Activated CD8-positive, alpha-beta memory T cell treated with anti-CD3 and anti-CD28 coated beads, Interleukin-2, amount 50 U/mL, for 1 hour (primary cell): ENCODE measurements around the gene LYZL6.

Experiments used
- DNase-seq: peaks from one replicate; pipeline ENCODE4 v3.0.0-alpha.2; 2020; ENCODE audit errors: extremely low read depth

LYZL6 gene, protein sequence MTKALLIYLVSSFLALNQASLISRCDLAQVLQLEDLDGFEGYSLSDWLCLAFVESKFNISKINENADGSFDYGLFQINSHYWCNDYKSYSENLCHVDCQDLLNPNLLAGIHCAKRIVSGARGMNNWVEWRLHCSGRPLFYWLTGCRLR

DNA sequence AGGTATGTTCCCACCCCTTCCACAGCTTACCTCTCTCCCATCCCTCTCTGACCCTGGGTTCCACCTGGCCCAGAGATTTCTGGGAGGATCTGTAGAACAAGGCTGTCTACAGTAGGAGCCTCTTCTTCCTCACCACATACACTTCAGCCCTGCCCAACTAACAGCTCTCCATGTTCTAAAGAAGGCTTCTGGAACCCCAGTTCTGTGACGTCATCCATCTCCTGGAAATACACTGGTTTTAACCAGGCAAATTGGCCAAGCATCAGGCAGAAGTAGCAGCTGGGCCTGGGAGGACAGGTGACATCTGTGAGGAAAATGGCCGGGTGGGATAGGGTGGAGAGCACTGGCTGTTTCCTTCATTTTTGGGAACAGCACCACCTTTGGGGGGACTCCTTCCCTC is at the start of gene LYZL6:
LYZL6 (minus strand) TSS at position 177 of the 400 bp plus-strand sequence. CDS start 4,357 bp downstream, outside the sequence.
- no peak for DNase-seq

GRCh38 chr17:35991075-35991474 is 47.6 kb upstream of the LYZL6 start:
- no peak for DNase-seq

DNA sequence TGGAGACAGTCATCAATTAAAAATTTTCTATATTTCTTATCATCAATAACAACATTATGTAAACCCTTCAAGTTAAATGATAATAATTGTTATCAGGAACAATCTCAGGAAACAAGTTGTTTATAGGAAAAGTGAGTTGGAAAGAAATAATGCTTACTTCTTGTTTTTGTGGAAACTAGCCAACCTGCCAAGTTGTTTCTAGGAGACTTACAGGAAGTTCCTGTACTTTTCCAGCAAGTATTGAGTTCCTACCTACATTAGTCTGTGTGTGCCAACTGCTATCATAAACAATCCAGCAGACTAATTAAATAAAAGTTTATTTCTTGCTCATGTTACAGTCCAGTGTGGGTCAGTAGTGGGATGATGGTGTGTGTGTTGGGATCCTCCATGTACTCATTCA is 44.7 kb upstream of the LYZL6 start:
- no peak for DNase-seq

GRCh38 chr17:35986643-35987042 is 43.1 kb upstream of the LYZL6 start, which contains the start of gene CCL14:
Gene CCL14, minus strand, starts transcription at chr17:35986729. Its CDS starts 80 bp downstream, at chr17:35986649.
- DNase-seq = no peak

DNA sequence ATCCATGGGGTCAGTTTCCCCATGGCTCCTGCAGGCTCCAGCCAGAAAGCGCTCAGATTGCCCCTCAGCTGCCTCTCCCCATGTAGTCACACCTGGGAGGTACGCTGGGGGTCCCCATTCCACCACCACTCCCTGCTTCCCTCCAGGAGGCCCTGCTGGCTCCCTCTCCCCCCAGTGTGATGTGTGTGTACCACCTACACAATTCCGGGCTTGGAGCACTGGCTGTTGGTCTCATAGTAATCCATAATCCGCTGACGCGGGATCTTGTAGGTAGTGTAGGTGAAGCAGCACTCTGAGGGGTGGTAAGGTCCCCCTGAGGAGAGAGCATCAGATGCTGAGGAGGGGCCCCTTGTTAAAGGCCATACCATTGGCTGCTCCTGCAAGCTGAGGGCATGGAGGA is 40.6 kb upstream of the LYZL6 start:
- no peak for DNase-seq

- DNase-seq = no peak
Observed at GRCh38 chr17:35982409-35983191, 39.1 kb upstream of the LYZL6 start.

- DNase-seq = no peak
Observed at GRCh38 chr17:35981908-35982330, 38.4 kb upstream of the LYZL6 start.

GRCh38 chr17:35981246-35981645 is 37.7 kb upstream of the LYZL6 start, which contains the start of gene CCL16:
Gene CCL16, minus strand, starts transcription at chr17:35981497. Its CDS starts 77 bp downstream, at chr17:35981420.
- DNase-seq = no peak

DNA sequence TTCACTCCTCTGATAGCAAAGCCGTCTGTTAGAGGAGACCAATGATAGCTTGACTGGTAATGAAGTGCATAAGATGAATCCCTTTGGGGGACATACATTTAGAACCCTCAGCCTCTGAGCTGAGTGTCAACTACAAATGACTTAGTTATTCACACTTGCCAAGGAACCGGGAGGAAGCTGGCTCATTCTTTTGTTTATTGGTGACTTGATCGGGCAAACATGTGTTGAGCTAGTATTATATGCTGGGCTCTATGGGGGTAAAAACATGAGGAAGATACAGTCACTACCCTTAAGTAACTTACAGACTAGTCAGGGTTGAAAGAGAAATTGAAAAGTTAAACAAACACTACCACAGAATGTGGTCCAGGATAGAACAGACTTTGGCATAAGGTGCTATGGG is 34.8 kb upstream of the LYZL6 start:
- no peak for DNase-seq

DNA sequence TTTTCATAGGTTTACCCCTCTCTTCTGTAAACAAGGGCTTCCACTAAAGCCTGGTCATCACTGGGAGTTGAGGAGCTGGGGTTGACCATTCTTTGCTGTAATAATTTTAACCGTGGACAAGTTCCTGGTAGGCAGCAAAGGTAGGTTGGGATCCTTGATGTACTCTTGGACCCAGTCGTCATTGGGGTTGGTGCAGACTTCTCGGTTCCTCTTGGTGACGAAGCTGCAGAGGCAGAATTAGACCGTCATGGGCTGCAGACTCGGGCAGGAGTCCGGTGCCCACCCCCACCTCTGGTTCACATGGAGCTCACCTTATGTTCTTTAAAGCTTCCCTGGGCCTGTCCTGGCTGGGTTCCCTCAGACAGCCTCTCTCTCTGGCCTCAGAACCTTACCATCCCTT is 34.0 kb upstream of the LYZL6 start:
- DNase-seq = no peak

DNA sequence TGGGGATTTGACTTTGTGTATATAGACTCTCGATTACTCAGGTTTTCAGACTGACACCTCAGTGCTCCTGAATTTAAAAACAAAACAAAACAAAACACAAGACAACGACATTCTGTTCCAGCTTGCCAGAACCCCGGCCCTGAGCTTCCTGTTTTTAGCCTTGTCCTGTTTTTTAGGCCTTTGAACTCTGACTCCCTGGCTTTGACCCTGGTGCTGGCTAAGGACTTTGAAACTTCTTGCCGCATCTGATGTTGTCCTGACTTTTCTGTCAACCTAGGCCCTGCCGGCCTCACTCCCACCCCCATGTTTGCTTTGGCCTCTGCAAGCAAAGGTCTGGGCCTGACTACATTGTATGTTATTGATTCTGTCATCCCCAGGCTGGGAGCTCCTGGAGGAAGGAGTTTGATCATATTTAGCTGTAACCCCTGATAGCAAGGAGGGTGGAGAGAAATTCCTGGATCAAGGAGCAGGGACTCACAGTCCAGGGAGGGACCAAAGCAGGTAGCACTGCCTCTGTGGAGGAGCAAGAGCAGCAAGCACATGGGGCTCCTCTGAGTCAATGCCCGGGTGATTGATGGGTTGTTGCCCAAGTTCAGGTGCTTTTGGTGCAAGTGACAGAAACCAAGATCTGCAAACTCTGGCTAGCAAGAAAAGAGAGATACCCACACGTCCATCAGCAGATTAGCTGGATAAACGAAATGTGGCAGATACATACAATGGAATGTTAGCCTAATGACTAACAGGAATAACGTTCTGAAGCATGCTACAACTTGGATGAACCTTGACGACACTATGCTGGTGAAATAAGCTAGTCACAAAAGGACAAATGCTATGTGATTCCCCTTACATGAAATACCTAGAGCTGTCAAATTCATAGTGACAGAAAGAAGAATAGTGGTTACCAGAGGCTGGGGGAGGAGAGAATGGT is 30.1 kb upstream of the LYZL6 start:
- DNase-seq = no peak

DNA sequence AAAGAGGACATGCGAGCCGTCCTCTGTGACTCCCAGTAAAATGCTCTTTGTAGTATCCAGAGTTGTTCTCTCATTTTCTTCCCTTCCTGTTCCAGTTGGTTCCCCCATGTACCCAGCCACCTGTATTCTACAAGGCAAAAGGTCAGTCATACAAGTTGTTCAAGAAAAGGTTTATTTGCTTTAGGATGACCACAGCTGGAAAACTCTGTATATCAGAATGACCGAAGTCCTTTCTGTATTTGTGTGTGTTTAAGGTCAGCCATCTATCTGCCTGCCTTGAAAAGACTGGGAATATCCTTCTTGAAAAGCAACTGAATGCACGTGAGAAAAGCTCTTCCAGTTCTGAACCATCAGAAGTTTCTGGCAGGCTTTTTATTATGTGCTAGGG is 29.4 kb upstream of the LYZL6 start:
- DNase-seq = no peak

GRCh38 chr17:35972535-35972934 is 29.0 kb upstream of the LYZL6 start:
- no peak for DNase-seq

DNA sequence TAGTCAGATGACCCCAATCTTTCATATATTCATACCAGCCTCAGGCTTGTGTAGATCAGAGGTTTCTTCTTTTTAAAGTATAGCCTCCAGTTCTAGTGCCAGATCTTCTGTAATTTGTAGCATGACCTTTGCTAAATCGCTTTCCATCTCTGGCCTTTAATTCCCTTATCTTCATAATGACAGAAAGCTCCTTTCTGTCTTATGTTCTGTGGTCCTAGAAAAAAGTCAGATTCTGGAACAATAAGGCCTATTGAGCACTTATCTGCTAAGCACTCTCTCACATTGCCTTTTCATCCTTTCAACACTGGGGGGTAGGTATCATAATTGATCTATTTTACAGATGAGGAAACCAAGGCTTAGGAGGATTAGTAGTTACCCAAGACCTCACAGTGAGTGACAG is 28.6 kb upstream of the LYZL6 start:
- no peak for DNase-seq

GRCh38 chr17:35969558-35970380 is 26.3 kb upstream of the LYZL6 start:
- DNase-seq = peak; percentile 25

DNA sequence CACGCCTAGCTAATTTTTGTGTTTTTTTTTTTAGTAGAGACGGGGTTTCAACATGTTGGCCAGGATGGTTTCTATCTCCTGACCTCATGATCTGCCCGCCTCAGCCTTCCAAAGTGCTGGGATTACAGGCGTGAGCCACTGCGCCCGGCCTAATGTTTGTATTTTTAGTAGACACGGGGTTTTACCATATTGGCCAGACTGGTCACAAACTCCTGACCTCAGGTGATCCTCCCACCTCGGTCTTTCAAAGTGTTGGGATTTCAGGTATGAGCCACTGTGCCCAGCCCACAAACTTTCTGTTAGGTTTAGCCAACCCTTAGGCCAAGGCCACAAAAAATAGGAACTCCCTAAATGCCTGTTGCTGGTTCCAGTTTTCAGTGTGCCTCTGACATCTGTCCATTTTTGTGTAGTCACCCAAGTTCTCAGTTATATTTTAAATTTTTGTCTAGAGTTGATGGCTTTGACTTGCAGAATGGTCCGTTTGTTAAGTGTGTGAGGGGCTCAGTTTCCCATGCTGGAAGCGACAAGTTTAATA is 25.1 kb upstream of the LYZL6 start:
- DNase-seq = no peak

GRCh38 chr17:35965272-35965671 is 21.8 kb upstream of the LYZL6 start:
- DNase-seq = no peak

GRCh38 chr17:35963663-35964062 is 20.1 kb upstream of the LYZL6 start:
- no peak for DNase-seq

GRCh38 chr17:35953720-35954119 is 10.2 kb upstream of the LYZL6 start:
- DNase-seq = no peak

DNA sequence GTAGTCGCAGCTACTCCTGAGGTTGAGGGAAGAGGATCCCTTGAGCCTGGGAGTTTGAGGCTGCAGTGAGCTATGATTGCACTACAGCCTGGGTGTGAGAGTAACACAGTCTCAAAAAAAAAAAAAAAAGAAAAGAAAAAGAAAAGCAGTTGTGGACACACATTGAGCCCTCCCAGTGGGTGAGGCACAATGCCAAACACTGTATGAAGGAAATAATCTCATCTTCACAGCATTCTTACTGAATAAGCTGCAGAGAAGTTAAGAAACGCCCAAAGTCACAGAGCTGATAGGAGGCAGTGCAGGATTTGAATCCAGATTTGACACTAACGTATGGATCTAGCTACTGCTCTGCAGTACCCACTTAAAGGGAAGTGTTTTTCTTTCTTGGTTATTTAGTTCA is 5.9 kb upstream of the LYZL6 start:
- DNase-seq = no peak

- no peak for DNase-seq
Observed at GRCh38 chr17:35948092-35948491, 4.6 kb upstream of the LYZL6 start.
